Left ventricle myocardium inferior (tissue), 1 donor: ENCODE measurements around the gene CEP152. TPM values are rescaled to one million over a fixed set of nuclear protein-coding genes. Genes with fewer than 3 reads are reported as not detected.

Experiments
- DNase-seq: peaks from one replicate; pipeline ENCODE4 v3.0.0-alpha.2; 2020
- H3K27ac ChIP-seq: fragments of 200-600 bp; replicated peaks from 2 replicates; pipeline ENCODE4 v1.8.0; 2021
- H3K27me3 ChIP-seq: fragments of 200-600 bp; 2 replicates; pipeline ENCODE4 v1.8.0; 2021; ENCODE audit warnings: low read depth
- H3K36me3 ChIP-seq: fragments of 200-600 bp; 2 replicates; pipeline ENCODE4 v1.8.0; 2021
- H3K4me1 ChIP-seq: fragments of 200-600 bp; 2 replicates; pipeline ENCODE4 v1.8.0; 2021
- H3K4me3 ChIP-seq: fragments of 200-600 bp; 2 replicates; pipeline ENCODE4 v1.8.0; 2021; ENCODE audit warnings: mild to moderate bottlenecking, moderate library complexity
- H3K9me3 ChIP-seq: fragments of 200-600 bp; replicated peaks from 2 replicates; pipeline ENCODE4 v1.8.0; 2021
- CTCF ChIP-seq: fragments of 200-600 bp; IDR thresholded peaks from 2 replicates; pipeline ENCODE4 v1.8.0; 2021; ENCODE audit warnings: antibody characterized with exemption, mild to moderate bottlenecking, borderline replicate concordance
- intact Hi-C: fragments of 100-400 bp; cut with micrococcal nuclease; formaldehyde crosslinking; loops from one replicate; pipeline ENCODE4 v1.11.0; 2022
- total RNA-seq: library from RNA; stranded (reverse); fragmentation: NEBNext Ultra II Directional; extraction: Animal tissue kit (Norgen Biotek cat#: 25700); gene quantifications from one replicate; pipeline ENCODE4 v1.2.1, GENCODE V29; 2021
- donor health status: DM: no; HTN: yes; CAD: no; lungs with severe emphysema.

The CEP152 gene
- total RNA-seq, 1 donor from 2014 or later = 1.3 TPM

GRCh38 chr15:48805591-48805990 is 5.3 kb downstream of the CEP152 start:
- H3K4me1 ChIP-seq = peaks cover 13% of the 10 kb centered on the region
- DNase-seq = no peak
- intact Hi-C loops = loop anchor here (10.0 kb wide), 1 partner anchor 451 kb away; no protein-coding TSS in a partner anchor
- no peaks in the 10 kb centered on the region for H3K27me3 ChIP-seq
- TF ChIP-seq CTCF = no peak
- no peak overlapping the region for H3K27ac ChIP-seq
- H3K36me3 ChIP-seq = no peaks in the 10 kb centered on the region
- H3K4me3 ChIP-seq = no peak overlapping the region
- H3K9me3 ChIP-seq = no peaks in the 10 kb centered on the region

- no peak for TF ChIP-seq CTCF
- H3K4me3 ChIP-seq = no peak overlapping the region
These were observed 7.0 kb downstream of the CEP152 start for GRCh38 chr15:48803877-48804276.

GRCh38 chr15:48802867-48803266 is 8.0 kb downstream of the CEP152 start:
- Histone ChIP-seq H3K4me1 (peaks cover 10% of the 10 kb centered on the region), H3K36me3 (no peaks in the 10 kb centered on the region), H3K27me3 (no peaks in the 10 kb centered on the region), H3K4me3 (no peak overlapping the region), H3K9me3 (no peaks in the 10 kb centered on the region), H3K27ac (no peak overlapping the region)
- no peak for TF ChIP-seq CTCF
- no peak for DNase-seq
- intact Hi-C loops = loop anchor here (10.0 kb wide), 1 partner anchor 448 kb away; no protein-coding TSS in a partner anchor

More at GRCh38 chr15:48803877-48804276, 7.0 kb downstream of the CEP152 start:
- H3K36me3 ChIP-seq = no peaks in the 10 kb centered on the region
- peaks cover 10% of the 10 kb centered on the region for H3K4me1 ChIP-seq
- H3K27me3 ChIP-seq = no peaks in the 10 kb centered on the region
- intact Hi-C loops = loop anchor here (10.0 kb wide), 1 partner anchor 449 kb away; no protein-coding TSS in a partner anchor
- no peak overlapping the region for H3K27ac ChIP-seq
- no peak for DNase-seq
- no peaks in the 10 kb centered on the region for H3K9me3 ChIP-seq

- Histone ChIP-seq H3K4me3 (no peak overlapping the region), H3K9me3 (no peaks in the 10 kb centered on the region), H3K27me3 (no peaks in the 10 kb centered on the region), H3K36me3 (no peaks in the 10 kb centered on the region), H3K27ac (no peak overlapping the region), H3K4me1 (peaks cover 10% of the 10 kb centered on the region)
- no peak for DNase-seq
- no peak for TF ChIP-seq CTCF
- intact Hi-C loops = loop anchor here (10.0 kb wide), 1 partner anchor 447 kb away; no protein-coding TSS in a partner anchor
These were observed 8.6 kb downstream of the CEP152 start for GRCh38 chr15:48802257-48802656.

GRCh38 chr15:48800811-48801455 is 9.9 kb downstream of the CEP152 start:
- H3K4me3 ChIP-seq = no peak overlapping the region
- no peak for DNase-seq
- H3K4me1 ChIP-seq = peaks cover 4% of the 10 kb centered on the region
- no peaks in the 10 kb centered on the region for H3K9me3 ChIP-seq
- TF ChIP-seq CTCF = peak; percentile 65
- no peaks in the 10 kb centered on the region for H3K27me3 ChIP-seq
- intact Hi-C loops = loop anchor here (10.0 kb wide), 1 partner anchor 446 kb away; no protein-coding TSS in a partner anchor
- H3K27ac ChIP-seq = peak overlapping the region; percentile 15
- no peaks in the 10 kb centered on the region for H3K36me3 ChIP-seq
